RWPE2 (cell line): Measurements from ENCODE around the gene CARD10.
"Not testable (repeated sequence)": the region's sequence is repeated elsewhere in the genome, so short reads cannot be mapped to it uniquely, and the experiment has no call there.

Experiments
- ATAC-seq: fragments of 200-7000 bp; cut with Tn5 transposase; 3 replicates; pipeline ENCODE4 v1.9.1; 2021; ENCODE audit warnings: low read depth
- DNase-seq: peaks from one replicate; pipeline ENCODE4 v3.0.0-alpha.2; 2020; ENCODE audit warnings: low spot score
- H3K27ac ChIP-seq: fragments of 450-650 bp; 2 replicates; pipeline ENCODE4 v1.5.1; 2017; ENCODE audit warnings: mild to moderate bottlenecking; ENCODE audit not compliant: poor library complexity, severe bottlenecking
- H3K27me3 ChIP-seq: fragments of 250-450 bp; sonication (Bioruptor Pico); 2 replicates; pipeline ENCODE4 v1.5.1; 2021; ENCODE audit warnings: mild to moderate bottlenecking, moderate library complexity; ENCODE audit not compliant: insufficient read depth, poor library complexity, severe bottlenecking
- H3K36me3 ChIP-seq: fragments of 250-450 bp; sonication (Bioruptor Pico); 2 replicates; pipeline ENCODE4 v1.5.1; 2020; ENCODE audit warnings: low read depth, mild to moderate bottlenecking, moderate library complexity
- H3K4me1 ChIP-seq: fragments of 250-450 bp; sonication (Bioruptor Pico); 2 replicates; pipeline ENCODE4 v1.5.1; 2021; ENCODE audit warnings: mild to moderate bottlenecking, moderate library complexity; ENCODE audit not compliant: insufficient read depth, poor library complexity, severe bottlenecking
- H3K4me3 ChIP-seq: fragments of 250-450 bp; sonication (Bioruptor Pico); 2 replicates; pipeline ENCODE4 v1.5.1; 2021; ENCODE audit warnings: mild to moderate bottlenecking, moderate library complexity; ENCODE audit not compliant: severe bottlenecking
- H3K9me3 ChIP-seq: fragments of 250-450 bp; sonication (Bioruptor Pico); 2 replicates; pipeline ENCODE4 v1.5.1; 2021; ENCODE audit warnings: mild to moderate bottlenecking, moderate library complexity; ENCODE audit not compliant: severe bottlenecking
- TF ChIP-seq, protein P1 (sequence below): fragments of 450-650 bp; IDR thresholded peaks from one replicate; pipeline ENCODE4 v1.5.1; 2017; ENCODE audit warnings: mild to moderate bottlenecking, moderate library complexity; ENCODE audit not compliant: poor library complexity, severe bottlenecking

The CARD10 gene

DNA sequence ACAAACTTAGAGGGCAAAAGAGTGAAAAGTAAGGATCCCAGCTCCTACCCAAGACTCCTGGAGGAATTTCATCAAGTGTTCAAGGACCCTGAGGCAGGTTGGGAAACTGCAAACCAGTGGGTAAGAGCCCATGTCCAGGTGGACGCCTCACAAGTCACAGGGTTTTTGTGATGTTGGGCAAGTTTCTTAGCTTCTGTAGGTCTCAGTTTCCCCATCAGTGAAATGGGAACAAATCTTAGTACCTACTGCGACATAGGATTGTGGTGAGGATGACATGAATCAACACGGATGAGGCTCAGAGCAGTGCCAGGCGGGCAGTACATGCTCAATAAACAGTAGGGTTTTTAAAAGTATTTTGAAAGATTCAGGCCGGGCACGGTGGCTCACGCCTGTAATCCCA lies 23.7 kb upstream of the CARD10 start:
- Histone ChIP-seq H3K27ac (peak overlapping the region; percentile 79), H3K9me3 (no peaks in the 10 kb centered on the region), H3K36me3 (no peaks in the 10 kb centered on the region), H3K4me3 (no peak overlapping the region), H3K4me1 (peaks cover 40% of the 10 kb centered on the region), H3K27me3 (no peaks in the 10 kb centered on the region)
- DNase-seq, result no peak
- ATAC-seq, result no peak
- TF ChIP-seq, protein P1, sequence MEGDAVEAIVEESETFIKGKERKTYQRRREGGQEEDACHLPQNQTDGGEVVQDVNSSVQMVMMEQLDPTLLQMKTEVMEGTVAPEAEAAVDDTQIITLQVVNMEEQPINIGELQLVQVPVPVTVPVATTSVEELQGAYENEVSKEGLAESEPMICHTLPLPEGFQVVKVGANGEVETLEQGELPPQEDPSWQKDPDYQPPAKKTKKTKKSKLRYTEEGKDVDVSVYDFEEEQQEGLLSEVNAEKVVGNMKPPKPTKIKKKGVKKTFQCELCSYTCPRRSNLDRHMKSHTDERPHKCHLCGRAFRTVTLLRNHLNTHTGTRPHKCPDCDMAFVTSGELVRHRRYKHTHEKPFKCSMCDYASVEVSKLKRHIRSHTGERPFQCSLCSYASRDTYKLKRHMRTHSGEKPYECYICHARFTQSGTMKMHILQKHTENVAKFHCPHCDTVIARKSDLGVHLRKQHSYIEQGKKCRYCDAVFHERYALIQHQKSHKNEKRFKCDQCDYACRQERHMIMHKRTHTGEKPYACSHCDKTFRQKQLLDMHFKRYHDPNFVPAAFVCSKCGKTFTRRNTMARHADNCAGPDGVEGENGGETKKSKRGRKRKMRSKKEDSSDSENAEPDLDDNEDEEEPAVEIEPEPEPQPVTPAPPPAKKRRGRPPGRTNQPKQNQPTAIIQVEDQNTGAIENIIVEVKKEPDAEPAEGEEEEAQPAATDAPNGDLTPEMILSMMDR, result no peak

DNA sequence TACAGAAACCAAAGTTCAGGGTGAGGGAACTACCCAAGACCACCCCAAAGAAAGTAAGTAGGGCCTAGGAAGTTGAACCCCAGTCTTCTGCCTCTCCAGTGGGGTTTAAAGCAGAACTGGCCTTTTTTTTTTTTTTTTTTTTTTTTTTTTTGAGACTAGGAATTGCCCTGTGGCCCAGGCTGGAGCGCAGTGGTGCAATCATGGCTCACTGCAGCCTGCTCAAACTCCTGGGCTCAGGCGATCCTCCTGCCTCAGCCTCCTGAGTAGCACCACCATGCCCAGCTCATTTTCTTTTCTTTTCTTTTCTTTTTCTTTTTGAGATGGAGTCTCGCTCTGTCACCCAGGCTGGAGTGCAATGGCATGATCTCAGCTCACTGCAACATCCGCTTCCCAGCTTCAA lies 23.2 kb upstream of the CARD10 start:
- not testable (repeated sequence) for H3K9me3 ChIP-seq, DNase-seq, ATAC-seq, H3K36me3 ChIP-seq, H3K4me3 ChIP-seq, H3K27me3 ChIP-seq
- Histone ChIP-seq H3K27ac (peak overlapping the region; percentile 79), H3K4me1 (peaks cover 40% of the 10 kb centered on the region)

DNA sequence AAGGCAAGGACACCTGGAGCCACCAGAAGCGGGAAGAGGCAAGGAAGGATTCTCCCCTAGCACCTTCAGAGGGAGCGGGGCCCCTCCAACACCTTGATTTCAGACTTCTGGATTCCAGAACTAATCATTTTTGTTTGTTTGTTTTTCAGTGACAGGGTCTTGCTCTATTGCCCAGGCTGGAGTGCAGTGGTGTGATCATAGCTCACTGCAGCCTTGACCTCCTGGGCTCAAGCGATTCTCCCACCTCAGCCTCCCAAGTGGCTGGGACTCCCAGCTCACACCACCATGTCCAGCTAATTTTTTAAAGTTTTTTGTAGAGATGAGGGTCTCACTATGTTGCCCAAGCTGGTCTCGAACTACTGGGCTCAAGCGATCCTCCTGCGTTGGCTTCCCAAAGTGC lies 20.6 kb upstream of the CARD10 start:
- H3K4me3 ChIP-seq, ATAC-seq, H3K36me3 ChIP-seq, DNase-seq, H3K27me3 ChIP-seq, H3K9me3 ChIP-seq, H3K27ac ChIP-seq: not testable (repeated sequence)
- peaks cover 22% of the 10 kb centered on the region for H3K4me1 ChIP-seq

DNA sequence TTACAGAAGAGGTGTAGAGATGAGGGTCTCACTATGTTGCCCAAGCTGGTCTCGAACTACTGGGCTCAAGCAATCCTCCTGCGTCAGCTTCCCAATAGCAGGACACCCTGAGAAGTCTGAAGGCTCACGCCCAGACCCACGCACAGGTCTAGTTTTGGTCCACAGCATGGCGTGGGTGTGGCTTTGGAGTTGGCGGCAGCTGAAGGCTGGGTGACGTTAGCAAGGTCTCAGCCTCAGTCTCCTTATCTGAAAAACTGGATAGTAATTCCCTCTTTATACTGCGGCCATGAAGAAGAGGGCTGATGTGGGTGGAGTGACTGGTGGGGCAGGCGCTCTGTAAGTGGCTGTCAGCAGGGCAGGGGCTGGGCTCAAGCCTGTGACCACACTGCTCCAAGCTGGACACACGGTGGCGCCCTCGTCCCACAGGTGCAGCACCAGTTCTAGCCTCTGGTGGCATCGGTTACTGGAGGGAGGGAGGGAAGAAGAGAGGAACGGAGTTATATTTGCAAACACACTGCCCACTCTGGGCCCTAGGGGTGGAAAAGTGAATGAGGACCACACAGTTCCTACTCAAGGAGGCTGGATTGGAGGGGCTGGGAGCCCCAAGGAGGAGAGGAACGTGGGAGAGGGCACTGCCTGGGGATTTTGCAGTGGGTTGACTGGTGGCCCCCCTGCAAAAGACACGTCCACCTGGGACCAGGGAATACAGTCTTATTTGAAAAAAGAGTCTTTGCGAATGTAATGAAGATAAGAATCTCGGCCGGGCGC lies 19.6 kb upstream of the CARD10 start:
- Histone ChIP-seq H3K27ac (no peak overlapping the region), H3K36me3 (no peaks in the 10 kb centered on the region), H3K9me3 (no peaks in the 10 kb centered on the region), H3K4me1 (peaks cover 17% of the 10 kb centered on the region), H3K4me3 (no peak overlapping the region), H3K27me3 (no peaks in the 10 kb centered on the region)
- ATAC-seq (peak; percentile 89), DNase-seq (peak; percentile 91)
- TF ChIP-seq, protein P1, result peak; percentile 97

DNA sequence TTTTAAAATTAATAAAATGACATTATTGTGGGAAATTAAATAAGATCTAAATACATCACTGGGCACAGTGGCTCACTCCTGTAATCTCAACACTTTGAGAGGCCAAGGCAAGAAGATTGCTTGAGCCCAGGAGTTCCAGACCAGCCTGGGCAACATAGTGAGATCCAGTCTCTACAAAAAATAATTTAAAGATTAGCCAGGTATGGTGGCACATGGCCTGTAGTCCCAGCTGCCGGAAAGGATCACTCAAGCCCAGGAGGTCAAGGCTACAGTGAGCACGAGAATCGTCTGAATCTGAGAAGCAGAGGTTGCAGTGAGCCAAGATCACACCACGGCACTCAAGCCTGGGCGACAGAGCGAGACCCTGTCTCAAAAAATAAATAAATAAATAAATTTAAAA lies 15.9 kb upstream of the CARD10 start:
- H3K27ac ChIP-seq, result no peak overlapping the region
- no peaks in the 10 kb centered on the region for H3K9me3 ChIP-seq
- no peak for ATAC-seq
- no peaks in the 10 kb centered on the region for H3K27me3 ChIP-seq
- H3K4me3 ChIP-seq, result no peak overlapping the region
- no peaks in the 10 kb centered on the region for H3K36me3 ChIP-seq
- TF ChIP-seq, protein P1, result no peak
- peaks cover 10% of the 10 kb centered on the region for H3K4me1 ChIP-seq
- no peak for DNase-seq

DNA sequence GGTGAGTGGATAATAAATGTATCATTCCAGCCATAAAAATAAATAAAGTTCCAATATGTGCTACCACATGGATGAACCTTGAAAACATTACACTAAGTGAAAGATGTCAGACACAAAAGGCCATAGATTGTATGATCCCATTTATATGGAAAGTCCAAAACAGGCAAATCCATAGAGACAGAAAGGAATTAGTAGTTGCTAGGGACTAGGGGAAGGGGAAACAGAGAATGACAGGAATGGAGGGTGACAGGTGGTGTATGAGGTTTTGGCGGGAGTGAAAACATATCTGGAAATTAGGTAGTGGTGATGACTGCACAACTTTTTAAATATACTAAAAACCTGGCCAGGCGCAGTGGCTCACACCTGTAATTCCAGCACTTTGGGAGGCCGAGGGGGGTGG lies 15.2 kb upstream of the CARD10 start:
- DNase-seq (no peak), ATAC-seq (no peak)
- Histone ChIP-seq H3K27me3 (no peaks in the 10 kb centered on the region), H3K36me3 (no peaks in the 10 kb centered on the region), H3K4me3 (no peak overlapping the region), H3K27ac (no peak overlapping the region), H3K4me1 (peaks cover 10% of the 10 kb centered on the region), H3K9me3 (no peaks in the 10 kb centered on the region)
- TF ChIP-seq, protein P1, result no peak
